Bronchial epithelial cell (primary cell): ENCODE measurements around the gene LCLAT1. TPM values are rescaled to one million over a fixed set of nuclear protein-coding genes. Genes with fewer than 3 reads are reported as not detected.

Source experiments
- DNase-seq: peaks from one replicate; pipeline ENCODE4 v3.0.0-alpha.2; 2010; ENCODE audit warnings: low read depth
- FAIRE-seq: peaks from 2 replicates; lab custom pipeline; 2011; peaks lifted over from hg19 to GRCh38; lab: Jason Lieb, UNC
- H3K27me3 ChIP-seq: 2 replicates; pipeline ENCODE4 v1.5.1; 2011; ENCODE audit warnings: low read length; ENCODE audit not compliant: control insufficient read depth, insufficient read depth
- H3K36me3 ChIP-seq: 2 replicates; pipeline ENCODE4 v1.5.1; 2011; ENCODE audit warnings: low read length; ENCODE audit not compliant: control insufficient read depth, insufficient read depth
- H3K4me3 ChIP-seq: 2 replicates; pipeline ENCODE4 v1.5.1; 2011; ENCODE audit warnings: mild to moderate bottlenecking, low read depth, low read length, control low read depth
- total RNA-seq: library from RNA; depleted of rRNA; stranded (reverse); fragments of >200 nt; gene quantifications from 2 replicates; pipeline ENCODE4 v1.2.1, GENCODE V29; 2014
- TF ChIP-seq, protein P1 (sequence below): IDR thresholded peaks from 2 replicates; pipeline ENCODE4 v1.5.1; 2011; ENCODE audit warnings: mild to moderate bottlenecking, moderate library complexity, low read length, control low read depth, inconsistent platforms; ENCODE audit not compliant: insufficient read depth, severe bottlenecking

LCLAT1 gene
- total RNA-seq, 1 donor from 2014 or later, result 8.7 TPM

DNA sequence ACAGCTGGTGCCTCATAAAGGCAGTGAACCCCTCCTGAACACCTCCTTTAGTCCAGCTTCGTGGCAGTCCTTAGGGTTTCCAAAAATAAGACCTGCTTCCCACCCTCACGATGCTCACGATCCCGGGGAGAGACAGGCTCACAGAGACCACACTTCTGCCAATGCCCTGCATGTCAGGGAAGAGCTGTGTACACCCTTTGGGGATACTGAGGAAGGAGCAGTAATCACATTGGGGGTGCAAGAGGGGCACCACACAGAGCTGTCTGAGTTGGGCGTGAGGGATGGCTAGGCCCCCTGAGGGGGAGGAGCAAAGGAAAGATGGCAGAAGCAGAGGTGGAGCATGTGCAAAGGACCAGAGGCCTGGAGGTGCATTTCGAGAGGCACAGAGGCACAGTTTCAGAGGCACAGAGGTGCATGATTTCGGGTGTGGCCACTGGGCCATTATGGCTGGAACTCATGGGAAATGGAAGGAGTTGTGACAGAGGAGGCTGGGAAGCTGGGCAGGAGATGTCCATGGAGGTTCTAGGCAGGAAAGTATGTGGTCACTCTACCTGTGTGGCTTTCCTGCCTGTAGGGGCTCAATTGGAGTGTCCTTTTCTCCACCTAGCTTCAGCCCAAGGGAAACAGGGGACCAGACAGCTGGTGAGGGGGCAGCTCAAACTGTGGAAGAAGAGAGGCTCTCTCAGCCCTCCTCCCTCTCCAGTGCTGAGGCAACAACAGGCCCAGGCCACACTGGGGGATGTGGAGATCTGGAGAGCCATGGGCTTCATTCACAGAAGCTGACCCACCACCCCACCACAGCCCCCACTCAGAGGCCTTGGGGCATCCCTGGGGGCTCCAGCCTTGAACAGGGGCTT is 244.3 kb downstream of the LCLAT1 start:
- DNase-seq (no peak), FAIRE-seq (no peak)
- H3K36me3 ChIP-seq, result no peaks in the 10 kb centered on the region
- TF ChIP-seq, protein P1, sequence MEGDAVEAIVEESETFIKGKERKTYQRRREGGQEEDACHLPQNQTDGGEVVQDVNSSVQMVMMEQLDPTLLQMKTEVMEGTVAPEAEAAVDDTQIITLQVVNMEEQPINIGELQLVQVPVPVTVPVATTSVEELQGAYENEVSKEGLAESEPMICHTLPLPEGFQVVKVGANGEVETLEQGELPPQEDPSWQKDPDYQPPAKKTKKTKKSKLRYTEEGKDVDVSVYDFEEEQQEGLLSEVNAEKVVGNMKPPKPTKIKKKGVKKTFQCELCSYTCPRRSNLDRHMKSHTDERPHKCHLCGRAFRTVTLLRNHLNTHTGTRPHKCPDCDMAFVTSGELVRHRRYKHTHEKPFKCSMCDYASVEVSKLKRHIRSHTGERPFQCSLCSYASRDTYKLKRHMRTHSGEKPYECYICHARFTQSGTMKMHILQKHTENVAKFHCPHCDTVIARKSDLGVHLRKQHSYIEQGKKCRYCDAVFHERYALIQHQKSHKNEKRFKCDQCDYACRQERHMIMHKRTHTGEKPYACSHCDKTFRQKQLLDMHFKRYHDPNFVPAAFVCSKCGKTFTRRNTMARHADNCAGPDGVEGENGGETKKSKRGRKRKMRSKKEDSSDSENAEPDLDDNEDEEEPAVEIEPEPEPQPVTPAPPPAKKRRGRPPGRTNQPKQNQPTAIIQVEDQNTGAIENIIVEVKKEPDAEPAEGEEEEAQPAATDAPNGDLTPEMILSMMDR, result no peak
- no peaks in the 10 kb centered on the region for H3K27me3 ChIP-seq
- no peak overlapping the region for H3K4me3 ChIP-seq

GRCh38 chr2:30691948-30692828 is 245.1 kb downstream of the LCLAT1 start:
- TF ChIP-seq, protein P1, result peak; percentile 30
- no peak for DNase-seq
- peak; percentile 55 for FAIRE-seq
- H3K4me3 ChIP-seq, result no peak overlapping the region
- H3K27me3 ChIP-seq, result no peaks in the 10 kb centered on the region
- H3K36me3 ChIP-seq, result no peaks in the 10 kb centered on the region

GRCh38 chr2:30692829-30693275 is 245.8 kb downstream of the LCLAT1 start:
- Histone ChIP-seq H3K36me3 (no peaks in the 10 kb centered on the region), H3K4me3 (no peak overlapping the region), H3K27me3 (no peaks in the 10 kb centered on the region)
- TF ChIP-seq, protein P1, result no peak
- DNase-seq (no peak), FAIRE-seq (no peak)

Other genes with a start within 250 kb of the LCLAT1 start
- gene LBH, start 215.7 kb upstream of the LCLAT1 start, total RNA-seq, result 6.9 and 18.7 TPM in 2 replicates